DMS 273 treated with DMSO at 0.1 percent for 48 hours (cell line): ENCODE measurements around the gene SCFD1.
"Not testable (repeated sequence)": the region's sequence is repeated elsewhere in the genome, so short reads cannot be mapped to it uniquely, and the experiment has no call there.

ENCODE experiments used
- DNase-seq: peaks from one replicate; lab custom pipeline; 2025; lab: John Stamatoyannopoulos, UW

Gene SCFD1

DNA sequence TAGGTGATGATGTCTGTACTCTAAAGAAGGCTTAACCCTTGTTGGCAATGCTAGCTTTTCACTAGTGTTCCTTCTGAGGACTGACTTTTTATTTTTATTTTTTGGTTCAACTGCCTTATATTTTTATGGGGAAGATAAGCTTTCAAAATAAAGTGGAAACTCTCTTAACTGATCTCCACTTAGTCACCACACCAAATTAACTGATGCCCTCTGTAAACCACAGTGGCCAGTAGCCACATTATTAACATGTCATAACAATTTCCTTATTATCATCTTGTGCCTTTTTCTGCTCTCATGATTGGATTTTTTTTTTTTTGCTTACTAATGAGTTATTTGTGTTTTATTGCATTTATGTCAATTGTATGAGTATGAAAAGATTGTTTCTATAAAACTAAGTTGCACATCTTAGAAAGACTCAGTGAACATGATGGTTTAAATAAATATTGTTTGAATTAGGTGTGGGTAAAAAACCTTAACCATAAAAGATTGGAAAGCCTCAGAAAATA is 56.9 kb downstream of the SCFD1 start:
- no peak for DNase-seq

DNA sequence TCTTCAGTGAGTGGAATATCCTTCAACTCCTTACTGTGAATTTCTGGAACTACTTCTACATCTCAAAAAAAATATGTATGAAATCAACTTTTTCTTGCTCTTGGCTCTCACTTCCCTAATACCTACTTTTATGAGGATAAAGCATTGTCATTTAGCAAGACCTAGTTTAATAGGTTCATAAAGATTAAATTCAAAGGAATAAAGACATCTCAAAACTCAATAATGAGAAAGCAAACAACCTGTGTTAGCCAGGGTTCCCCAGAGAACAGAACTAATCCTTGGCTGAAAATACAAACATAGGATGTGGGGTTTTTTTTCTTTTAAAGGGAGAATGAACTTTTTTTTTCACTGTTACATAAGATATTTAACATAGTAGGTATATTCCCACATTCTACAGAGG is 57.9 kb downstream of the SCFD1 start:
- no peak for DNase-seq

DNA sequence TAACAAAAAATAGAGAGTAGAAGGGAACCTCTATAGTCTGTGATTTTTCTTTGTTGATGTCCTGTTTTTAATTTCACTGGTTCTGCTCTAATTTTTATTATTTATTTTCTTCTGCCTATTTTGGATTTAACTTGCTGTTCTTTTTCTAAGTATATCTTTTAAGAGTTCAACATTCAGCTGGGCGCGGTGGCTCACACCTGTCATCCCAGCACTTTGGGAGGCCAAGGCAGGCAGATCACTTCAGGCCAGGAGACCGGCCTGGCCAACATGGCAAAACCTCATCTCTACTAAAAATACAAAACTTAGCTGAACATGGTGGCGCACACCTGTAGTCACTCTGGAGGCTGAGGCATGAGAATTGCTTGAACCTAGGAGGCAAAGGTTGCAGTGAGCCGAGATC is 58.7 kb downstream of the SCFD1 start:
- DNase-seq: not testable (repeated sequence)

DNA sequence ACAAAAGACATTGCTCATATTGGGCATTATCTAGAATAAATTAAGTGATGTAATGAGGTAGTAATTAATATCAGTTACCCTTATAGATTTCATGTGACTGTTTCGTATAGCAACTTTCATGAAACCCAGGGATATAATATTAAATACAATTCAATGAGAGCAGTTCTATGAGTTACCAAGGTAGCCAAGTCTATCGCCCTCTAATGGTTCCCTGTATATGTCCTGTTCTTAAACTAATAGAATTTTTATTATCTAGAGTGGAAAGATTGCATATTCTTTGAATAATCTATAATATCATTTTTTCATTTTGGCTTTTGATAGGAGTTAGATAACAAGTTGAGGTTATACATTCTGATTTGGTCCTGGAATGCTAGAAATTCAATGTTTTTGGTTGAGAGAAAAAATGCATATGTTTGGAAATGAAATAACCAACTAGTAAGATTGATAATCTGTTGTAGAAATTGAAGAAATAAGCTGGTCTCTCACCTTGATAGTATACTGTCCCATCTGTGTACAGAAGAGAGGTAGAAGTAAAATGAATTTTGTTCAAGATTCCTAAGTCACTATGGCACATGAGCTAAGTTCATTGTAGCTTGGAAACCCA is 59.7 kb downstream of the SCFD1 start:
- DNase-seq: no peak

DNA sequence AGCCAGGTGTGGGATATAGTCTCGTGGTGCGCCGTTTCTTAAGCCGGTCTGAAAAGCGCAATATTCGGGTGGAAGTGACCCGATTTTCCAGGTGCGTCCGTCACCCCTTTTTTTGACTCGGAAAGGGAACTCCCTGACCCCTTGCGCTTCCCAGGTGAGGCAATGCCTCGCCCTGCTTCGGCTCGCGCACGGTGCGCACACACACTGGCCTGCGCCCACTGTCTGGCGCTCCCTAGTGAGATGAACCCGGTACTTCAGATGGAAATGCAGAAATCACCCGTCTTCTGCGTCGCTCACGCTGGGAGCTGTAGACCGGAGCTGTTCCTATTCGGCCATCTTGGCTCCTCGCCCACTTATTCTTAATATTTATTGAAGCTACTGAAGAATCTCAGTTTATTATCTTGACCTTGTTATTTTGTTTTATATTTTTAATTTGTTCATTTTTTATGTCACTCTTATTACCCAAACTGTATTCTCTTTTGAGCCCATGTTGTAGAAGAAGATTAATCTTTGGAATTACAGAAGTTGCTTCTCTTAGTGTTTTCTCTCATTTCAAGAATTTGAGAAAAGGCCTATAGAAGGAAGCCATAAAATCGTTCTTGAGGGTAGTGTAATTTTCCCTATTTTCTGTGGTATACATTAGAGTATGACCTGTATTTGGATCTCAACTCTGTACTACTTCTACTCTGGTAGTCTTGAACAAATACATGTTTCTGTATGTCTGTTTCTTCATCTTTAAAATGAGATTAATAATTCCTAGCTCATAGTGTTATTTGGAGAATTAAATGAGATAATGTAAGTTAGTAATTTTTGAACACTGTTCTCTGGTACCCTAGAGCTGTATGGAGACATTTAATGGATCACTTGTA is 68.6 kb downstream of the SCFD1 start:
- not testable (repeated sequence) for DNase-seq

DNA sequence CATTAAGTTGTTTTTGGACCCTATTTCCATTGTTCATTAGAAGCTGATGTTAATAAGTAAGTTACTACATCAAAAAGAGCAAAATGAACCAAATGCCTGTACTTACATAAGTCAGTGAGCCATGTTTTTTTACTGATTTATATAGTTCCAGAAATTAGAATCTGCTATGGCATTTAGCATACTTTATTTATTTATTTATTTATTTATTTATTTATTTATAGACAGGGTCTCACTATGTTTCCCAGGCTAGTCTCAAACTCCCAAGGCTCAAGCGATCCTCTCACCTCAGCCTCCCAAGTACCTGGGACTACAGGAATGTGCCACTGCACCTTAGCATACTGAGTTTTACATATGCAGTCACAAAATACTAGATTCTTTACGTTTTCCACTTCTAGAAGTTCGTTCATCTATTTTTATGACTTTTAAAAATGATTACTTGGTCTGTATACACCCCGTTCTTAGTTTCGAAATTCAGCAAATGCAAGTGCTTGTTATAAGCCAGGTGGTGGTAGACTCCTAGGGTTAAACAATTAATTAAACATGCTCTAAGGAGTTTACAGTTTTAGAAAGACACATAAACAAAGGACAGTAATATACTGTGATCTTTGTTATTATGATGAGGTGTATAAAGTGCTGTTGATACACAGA is 69.8 kb downstream of the SCFD1 start:
- DNase-seq: no peak

DNA sequence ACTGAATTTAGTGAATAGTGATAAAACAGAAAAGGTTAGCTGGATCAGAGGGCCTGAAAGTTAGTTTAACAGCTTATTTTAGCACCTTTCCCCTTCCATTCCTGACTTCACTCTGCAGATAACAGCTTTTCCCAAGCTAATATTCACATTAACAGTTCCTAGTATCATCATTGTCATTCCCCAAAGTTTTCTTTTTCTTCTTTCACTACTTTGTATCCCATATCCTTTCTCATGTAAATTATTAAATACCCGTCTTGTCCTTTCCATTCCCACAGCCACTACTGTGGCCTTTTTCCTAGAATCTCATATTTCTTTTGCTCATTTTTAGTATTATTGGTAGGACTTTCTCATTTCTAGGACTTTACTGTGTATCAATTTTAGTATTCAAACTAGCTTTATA is 70.5 kb downstream of the SCFD1 start:
- no peak for DNase-seq

DNA sequence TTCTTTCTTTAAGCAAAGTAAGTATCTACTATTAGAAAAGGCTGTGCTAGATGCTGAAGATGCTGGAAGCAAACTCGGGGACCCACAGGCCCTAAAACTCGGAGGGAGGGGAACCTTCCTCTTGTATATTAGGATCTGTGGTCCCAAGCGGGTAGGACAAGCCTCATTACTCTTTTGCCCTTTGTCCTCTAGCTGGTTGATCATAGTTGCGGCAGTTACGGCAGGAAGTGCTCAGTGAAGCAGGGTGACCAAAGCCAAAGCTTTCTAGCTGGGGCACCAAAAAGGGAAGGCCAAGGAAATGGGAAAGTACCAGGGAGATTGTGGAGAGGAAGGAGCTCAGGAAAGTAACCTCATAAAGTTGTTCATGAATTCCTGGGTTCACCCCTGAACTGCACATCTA is 76.3 kb downstream of the SCFD1 start:
- DNase-seq: no peak

DNA sequence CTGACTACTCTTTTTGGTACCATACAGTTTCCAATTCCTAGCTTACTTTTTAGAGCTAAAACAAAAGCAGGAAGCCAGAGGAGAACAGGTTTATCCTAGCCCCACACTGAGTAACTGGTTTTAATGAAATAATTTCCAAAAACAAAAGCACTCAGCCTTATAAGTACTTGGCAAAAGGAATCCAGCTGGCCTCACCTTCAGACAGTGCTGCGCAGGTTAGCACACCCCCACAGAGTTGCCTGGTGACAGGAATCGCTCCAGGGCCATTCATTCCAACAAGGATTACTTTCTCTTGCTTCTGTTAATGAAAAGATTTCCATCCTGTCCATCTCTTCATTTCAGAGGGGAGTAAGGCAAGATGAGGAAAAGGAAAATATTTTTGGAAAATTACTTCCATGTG is 84.6 kb downstream of the SCFD1 start:
- DNase-seq: no peak

DNA sequence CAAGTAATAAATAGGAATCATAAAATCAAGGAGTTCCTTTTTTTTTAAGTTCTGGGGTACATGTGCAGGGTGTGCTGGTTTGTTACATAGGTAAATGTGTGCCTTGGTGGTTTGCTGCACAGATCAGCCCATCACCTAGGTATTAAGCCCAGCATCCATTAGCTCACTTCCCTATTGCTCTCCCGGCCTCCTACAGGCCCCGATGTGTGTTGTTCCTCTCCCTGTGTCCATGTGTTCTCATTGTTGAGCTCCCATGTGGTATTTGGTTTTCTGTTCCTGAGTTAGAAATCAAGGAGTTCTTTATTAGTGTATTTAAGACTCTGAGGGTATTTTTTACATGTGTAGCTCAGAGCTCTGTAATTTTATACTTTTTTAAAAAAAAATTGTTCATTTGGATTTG is 86.0 kb downstream of the SCFD1 start:
- DNase-seq: no peak

DNA sequence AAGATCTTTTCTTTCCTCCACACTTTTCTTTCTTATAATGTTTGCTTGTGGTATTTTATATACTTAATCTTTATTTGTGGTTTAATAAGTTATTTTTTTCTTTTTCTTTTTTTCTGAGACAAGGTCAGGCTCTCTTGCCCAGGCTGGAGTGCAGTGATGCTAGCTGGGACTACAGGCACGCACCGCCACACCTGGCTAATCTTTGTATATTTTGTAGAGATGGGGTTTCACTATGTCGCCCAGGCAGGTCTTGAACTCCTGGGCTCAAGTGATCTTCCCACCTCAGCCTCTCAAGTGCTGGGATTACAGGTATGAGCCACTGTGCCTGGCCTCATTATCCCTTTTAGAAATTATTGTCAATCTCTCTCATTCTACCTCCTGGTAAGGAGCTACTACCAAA is 87.1 kb downstream of the SCFD1 start:
- no peak for DNase-seq

DNA sequence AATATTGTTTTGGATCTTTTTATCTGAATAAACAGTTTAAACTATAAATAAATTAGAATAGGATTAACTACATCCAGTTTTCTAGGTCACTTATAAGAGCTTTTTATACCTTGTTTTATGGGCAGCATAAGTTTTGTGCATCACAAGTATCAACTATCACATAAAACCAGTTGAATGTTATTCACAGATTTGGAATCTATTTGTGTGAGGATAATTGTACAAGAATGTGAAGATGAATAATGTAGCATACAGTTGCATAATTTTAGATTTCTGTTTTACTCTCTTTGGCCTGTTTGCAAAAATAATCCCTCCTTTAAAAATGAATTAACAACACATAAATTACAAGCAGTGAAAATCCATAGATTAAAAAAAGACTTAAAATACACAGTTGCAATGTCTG is 88.8 kb downstream of the SCFD1 start:
- DNase-seq: no peak

DNA sequence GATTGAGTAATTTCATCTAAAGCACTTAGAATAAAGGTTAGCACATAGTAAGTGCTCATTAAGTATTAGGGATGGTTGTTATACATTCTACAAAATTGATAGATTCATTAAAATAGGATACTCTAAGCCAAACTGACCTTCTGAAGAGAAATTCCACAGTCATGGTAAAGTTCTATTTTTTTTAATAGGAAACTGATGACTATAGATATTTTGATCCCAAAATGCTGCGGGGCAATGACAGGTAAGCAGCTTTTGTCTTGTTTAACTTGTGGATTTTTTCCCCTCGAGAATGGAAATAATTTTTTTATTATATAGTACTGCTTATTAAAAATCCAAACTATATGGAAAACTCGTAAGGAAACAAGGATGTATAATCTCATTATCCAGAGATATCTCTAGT is 97.0 kb downstream of the SCFD1 start:
- DNase-seq: no peak

DNA sequence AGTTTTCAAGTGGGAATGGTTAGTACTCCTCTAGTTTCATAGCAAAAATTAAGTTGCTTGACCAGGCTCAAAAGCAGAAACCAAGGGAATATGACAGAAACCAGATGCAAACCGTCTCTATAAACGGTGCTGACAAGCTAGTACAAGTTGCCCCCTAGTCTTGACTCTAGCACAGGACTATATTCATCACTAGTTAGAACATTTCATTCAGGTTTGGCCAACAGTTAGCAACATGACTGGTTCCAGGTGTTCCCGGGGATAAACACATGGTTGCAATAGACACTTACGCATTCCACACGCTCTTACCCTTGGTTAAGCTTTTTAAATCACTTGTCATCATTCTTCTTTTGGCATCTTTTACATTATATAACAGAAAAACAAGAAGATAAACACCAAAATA is 103.6 kb downstream of the SCFD1 start:
- DNase-seq: no peak

DNA sequence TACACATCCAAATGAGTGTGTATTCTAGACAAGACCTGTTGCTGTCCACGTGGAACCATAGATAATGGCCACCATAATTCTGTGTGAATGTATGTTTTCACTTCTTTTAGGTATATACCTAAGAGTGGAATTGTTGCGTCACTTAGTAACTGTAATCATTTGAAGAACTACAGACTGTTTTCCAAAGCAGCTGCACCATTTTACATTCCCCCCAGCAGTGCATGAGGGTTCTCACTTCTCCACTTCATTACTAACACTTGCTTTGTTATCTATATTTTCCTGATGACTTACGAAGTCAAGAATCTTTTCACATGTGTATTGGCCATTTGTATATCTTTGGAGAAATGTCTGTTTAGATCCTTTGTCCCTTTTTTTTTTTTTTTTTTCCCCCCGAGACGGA is 106.4 kb downstream of the SCFD1 start:
- no peak for DNase-seq

DNA sequence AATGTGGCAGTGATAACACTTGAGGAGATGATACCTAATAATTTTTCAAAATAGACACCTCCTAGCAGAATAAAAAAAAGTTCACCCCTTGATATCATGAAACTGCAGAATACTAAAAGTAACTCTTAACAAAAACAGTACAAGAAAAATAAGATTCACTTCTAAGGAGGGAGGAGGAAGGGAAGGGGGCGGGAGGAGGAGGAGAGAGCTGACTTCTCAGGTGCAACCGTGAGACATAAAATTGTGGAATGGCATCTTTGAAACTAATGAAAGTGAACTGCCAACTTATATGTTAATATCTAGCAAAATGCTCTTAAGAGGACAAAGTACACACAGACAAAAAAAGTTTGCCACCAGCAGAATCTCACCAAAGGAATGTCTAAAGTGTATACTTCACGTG is 115.8 kb downstream of the SCFD1 start:
- no peak for DNase-seq

DNA sequence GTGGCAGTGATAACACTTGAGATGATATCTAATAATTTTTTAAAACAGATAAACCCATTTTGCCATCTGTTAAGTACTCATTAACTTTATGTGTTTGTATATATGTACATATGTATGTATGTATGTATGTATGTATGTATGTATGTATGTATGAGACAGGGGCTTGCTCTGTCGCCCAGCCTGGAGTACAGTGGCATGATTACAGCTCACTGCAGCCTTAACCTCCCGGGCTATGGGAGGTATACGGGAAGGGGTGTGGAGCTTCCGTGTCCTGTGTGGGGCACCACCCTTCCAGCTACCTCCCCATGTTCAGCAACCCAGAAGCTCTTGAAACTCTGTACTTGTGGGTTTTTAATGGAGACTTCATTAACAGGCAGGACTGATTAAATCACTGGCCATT is 116.9 kb downstream of the SCFD1 start:
- DNase-seq: no peak

DNA sequence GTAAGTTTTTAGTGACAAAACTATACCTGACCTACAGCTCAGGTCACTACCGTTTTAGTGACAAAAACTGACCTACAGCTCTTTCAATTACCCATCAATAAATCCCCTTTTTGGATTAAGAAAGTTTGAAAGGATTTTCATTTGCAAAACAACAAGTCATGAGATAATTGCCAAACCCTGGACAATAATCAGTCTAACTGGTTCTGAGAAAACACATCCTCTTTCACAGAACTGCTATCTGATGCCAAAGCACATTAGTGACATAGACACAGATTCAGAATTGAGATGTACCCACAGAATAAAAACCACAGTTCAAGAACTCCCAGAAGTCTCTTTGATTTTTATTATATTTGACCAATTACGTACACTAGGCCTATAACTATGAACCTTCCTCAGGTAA is 126.2 kb downstream of the SCFD1 start:
- no peak for DNase-seq

DNA sequence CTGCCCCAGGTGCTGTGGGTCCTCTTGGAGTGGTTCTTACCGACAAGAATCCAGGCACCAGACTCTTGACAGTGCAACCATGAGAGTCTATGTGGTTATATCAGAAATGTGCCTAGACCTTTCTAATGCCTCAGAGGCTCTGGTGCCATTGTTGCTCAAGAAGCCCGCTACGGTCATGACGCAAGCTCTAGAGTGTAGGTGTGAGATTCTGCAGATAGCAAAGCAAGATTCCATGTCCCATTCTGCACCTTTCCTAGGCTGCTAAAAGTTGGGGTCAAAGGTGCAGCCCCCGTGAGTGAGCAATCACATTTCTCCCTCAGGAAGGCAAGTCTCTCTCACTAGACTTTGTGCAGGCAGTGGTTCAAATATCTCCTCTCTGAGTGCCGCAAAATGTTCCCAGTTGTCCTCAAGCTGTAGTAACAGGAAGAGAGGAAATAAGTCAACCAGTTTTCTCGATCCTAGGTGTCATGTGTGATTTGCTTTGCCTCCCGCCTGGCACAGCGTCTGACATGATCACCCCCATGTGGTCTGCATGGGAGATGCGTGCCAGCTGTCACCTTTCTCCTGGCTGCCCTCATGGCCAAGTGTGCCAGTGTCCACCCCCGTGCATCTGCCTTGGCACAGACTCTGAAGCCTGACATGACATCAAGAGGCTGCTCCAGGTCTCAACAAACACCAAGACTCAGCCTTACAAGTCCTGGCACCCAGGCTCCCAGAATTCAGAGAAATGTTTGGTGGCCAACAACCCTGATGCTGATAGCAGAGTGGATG is 129.7 kb downstream of the SCFD1 start:
- no peak for DNase-seq

DNA sequence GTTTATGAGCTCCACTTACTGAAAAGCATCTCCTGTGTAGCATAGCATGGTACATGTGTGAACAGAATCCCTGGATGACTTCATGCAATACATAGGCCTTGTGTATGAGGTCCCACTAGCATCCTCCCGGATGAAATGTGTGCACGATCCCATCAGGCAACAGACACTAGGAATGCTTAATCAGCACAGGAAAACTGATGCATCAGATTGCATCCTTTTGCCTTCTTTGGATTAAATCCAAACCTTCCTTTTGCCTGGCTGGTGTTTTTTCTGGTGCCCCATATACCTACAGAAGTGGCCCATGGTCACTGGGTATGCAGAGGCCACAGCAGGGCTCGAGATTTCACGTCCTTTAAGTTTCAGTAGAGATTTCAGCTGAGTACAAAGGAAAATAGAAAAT is 131.3 kb downstream of the SCFD1 start:
- no peak for DNase-seq

DNA sequence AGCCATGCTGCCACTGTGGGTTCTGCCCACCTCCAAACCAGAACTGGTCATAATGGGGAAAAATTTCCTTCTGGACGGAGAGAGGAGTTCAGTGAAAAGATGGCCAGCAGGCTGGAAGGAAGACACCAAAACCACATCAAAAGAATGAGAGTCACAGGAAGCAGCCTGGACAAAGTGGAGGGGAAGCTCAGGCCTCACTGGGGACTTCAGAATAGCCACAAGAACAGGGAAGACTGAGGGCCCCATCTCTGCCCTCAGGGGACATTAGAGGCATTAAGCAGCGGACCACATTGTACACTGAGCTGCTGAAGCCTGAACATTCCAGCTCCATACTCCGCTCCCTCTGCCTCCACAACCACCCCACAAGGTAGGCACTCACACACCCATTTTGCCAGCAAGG is 132.7 kb downstream of the SCFD1 start:
- no peak for DNase-seq

DNA sequence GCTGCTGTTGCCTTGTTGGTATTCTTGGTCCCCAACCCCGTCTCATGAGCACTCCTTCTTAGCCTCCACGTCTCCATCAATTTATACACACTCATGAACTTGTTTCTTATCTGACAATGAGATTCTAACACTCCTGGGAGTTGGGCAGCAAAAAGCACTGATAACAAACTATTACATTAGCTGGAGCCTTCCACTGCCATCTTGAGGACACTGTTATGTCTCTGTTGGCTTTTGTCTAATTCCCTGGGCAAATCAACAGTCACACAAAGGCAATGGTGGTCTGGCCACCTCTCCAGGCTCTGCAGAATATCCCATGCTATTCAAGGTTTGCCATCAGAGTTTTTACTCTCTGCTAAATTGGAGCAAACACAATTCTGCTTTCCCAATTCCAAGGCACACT is 134.5 kb downstream of the SCFD1 start:
- no peak for DNase-seq
